ENCODE measurements around the gene ROBO3.

The ROBO3 gene

DNA sequence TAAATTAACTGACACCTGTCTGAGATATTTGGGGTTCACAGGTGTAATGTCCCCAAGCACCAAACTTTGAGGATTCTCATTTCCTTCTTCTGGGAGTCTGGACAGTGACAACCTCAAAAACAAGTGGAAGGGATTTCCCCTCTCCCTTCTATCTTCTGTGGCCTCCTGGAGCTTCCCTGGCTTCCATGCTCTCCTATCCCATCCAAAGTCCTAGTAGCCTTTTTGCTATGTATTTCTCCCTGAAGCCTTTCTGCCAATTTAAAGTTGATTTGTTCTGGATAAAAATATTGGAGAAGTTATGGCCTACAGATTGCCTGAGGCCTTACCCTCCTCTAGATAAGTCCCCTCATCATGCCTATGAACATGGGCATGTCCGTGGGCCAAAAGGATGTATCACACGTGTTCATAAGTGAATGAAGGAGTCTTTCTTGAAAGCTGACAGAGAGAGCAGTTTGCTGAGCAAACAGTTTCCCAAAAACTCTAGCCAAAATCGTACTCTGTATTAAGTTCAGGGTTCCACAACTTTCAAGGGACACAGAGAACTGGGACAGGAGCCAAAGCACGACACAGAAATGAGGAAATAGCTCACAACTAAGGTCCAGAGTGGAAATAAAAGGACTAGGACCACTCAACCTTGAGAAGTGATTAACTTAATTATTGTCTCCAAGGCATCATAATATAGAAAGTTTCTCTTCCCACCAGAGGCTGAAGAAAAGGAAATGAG, 63.9 kb downstream of the ROBO3 start:
- DNase-seq = no peak

DNA sequence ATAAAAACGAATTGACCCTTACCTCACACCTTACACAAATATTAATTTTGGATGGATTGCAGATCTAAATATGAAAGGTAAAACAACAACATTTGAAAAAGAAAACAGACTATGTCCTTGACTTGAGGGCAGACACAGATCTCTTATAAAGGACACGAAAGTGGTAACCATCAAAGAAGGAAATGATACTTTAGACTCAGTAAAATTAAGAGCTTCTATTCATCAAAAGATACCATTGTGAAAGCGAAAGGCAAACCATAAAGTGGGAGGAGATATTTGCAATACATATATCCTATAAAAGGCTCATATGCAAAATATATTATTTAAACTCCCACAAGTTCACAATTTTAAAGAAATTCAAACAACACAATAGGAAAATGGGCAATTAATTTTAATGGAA, 65.6 kb downstream of the ROBO3 start:
- DNase-seq = no peak

Measured in NCI-H1694 treated with DMSO at 0.1 percent for 48 hours (cell line).